Erythroblast (primary cell): ENCODE results near the gene ARHGAP24.

Experiments
- GATA1 ChIP-seq: IDR thresholded peaks from 2 replicates; pipeline ENCODE4 v1.6.1; 2011; ENCODE audit warnings: low read depth, mild to moderate bottlenecking, control low read depth, low read length, moderate library complexity
- POLR2A ChIP-seq: IDR thresholded peaks from 2 replicates; pipeline ENCODE4 v1.6.1; 2011; ENCODE audit warnings: mild to moderate bottlenecking, low read length

DNA sequence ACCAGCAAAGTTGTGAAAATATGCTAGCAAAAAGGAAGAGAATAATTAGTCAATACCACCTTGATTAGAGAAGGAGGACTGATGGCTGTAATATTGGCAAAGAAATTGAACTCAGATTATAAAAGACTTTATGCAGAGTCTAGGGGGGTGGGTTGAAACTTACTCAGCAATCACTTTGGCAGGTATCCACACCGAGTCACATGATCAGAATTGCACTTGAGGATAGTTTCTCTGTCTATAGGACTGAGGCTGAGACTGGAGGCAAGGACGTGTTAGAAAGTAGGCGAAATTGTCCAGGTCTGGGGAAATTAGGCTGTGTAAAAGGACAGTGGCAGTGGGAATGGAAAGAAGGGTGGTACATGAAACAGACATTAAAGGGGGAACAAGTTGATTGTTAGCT is 284.4 kb downstream of the ARHGAP24 start:
- TF ChIP-seq POLR2A (no peak), GATA1 (no peak)
